ENCODE data around the gene CUBN. TPM values are rescaled to one million over a fixed set of nuclear protein-coding genes. Genes with fewer than 3 reads are reported as not detected.

CUBN gene
- polyA plus RNA-seq, 1 donor = 73.9 TPM

GRCh38 chr10:17144032-17144431, 14.4 kb upstream of the CUBN start:
- Histone ChIP-seq H3K4me1 (ENCODE audit: control insufficient read depth, insufficient read depth, low read length) (peaks cover 24% of the 10 kb centered on the region), H3K4me3 (ENCODE audit: low read length) (no peak overlapping the region), H3K27me3 (ENCODE audit: control insufficient read depth, insufficient read depth, low read length) (no peaks in the 10 kb centered on the region), H3K27ac (ENCODE audit: low read length) (no peak overlapping the region), H3K36me3 (ENCODE audit: control insufficient read depth, insufficient read depth, low read length) (no peaks in the 10 kb centered on the region), H3K9me3 (ENCODE audit: control insufficient read depth, low read depth, low read length) (no peaks in the 10 kb centered on the region)
- WGBS (ENCODE audit: insufficient coverage, low lambda C conversion rate) = 86% methylated on average over 1 of the region's 2 CpGs
- DNase-seq = no peak

- DNase-seq = no peak
- no peaks in the 10 kb centered on the region for H3K27me3 ChIP-seq (ENCODE audit: control insufficient read depth, insufficient read depth, low read length)
- peaks cover 30% of the 10 kb centered on the region for H3K4me1 ChIP-seq (ENCODE audit: control insufficient read depth, insufficient read depth, low read length)
- H3K36me3 ChIP-seq (ENCODE audit: control insufficient read depth, insufficient read depth, low read length) = no peaks in the 10 kb centered on the region
- WGBS (ENCODE audit: insufficient coverage, low lambda C conversion rate) = 100% methylated on average over 2 of the region's 3 CpGs
- H3K9me3 ChIP-seq (ENCODE audit: control insufficient read depth, low read depth, low read length) = no peaks in the 10 kb centered on the region
- H3K27ac ChIP-seq (ENCODE audit: low read length) = no peak overlapping the region
- H3K4me3 ChIP-seq (ENCODE audit: low read length) = no peak overlapping the region
Observed at GRCh38 chr10:17143055-17143690, 13.6 kb upstream of the CUBN start.

- 78% methylated on average over 1 of the region's 1 CpG for WGBS (ENCODE audit: insufficient coverage, low lambda C conversion rate)
- H3K9me3 ChIP-seq (ENCODE audit: control insufficient read depth, low read depth, low read length) = no peaks in the 10 kb centered on the region
- DNase-seq = no peak
- no peaks in the 10 kb centered on the region for H3K36me3 ChIP-seq (ENCODE audit: control insufficient read depth, insufficient read depth, low read length)
- H3K27me3 ChIP-seq (ENCODE audit: control insufficient read depth, insufficient read depth, low read length) = no peaks in the 10 kb centered on the region
- no peak overlapping the region for H3K4me3 ChIP-seq (ENCODE audit: low read length)
- peaks cover 29% of the 10 kb centered on the region for H3K4me1 ChIP-seq (ENCODE audit: control insufficient read depth, insufficient read depth, low read length)
- H3K27ac ChIP-seq (ENCODE audit: low read length) = no peak overlapping the region
Observed at GRCh38 chr10:17141504-17142229, 12.1 kb upstream of the CUBN start.

GRCh38 chr10:17140386-17140761, 10.8 kb upstream of the CUBN start:
- H3K4me1 ChIP-seq (ENCODE audit: control insufficient read depth, insufficient read depth, low read length) = peaks cover 21% of the 10 kb centered on the region
- H3K9me3 ChIP-seq (ENCODE audit: control insufficient read depth, low read depth, low read length) = no peaks in the 10 kb centered on the region
- DNase-seq = no peak
- H3K36me3 ChIP-seq (ENCODE audit: control insufficient read depth, insufficient read depth, low read length) = no peaks in the 10 kb centered on the region
- no peaks in the 10 kb centered on the region for H3K27me3 ChIP-seq (ENCODE audit: control insufficient read depth, insufficient read depth, low read length)
- H3K4me3 ChIP-seq (ENCODE audit: low read length) = no peak overlapping the region
- no peak overlapping the region for H3K27ac ChIP-seq (ENCODE audit: low read length)

- no peaks in the 10 kb centered on the region for H3K36me3 ChIP-seq (ENCODE audit: control insufficient read depth, insufficient read depth, low read length)
- no CpG with 5 or more reads among the region's 5 CpGs for WGBS (ENCODE audit: insufficient coverage, low lambda C conversion rate)
- H3K27me3 ChIP-seq (ENCODE audit: control insufficient read depth, insufficient read depth, low read length) = no peaks in the 10 kb centered on the region
- no peak overlapping the region for H3K4me3 ChIP-seq (ENCODE audit: low read length)
- H3K9me3 ChIP-seq (ENCODE audit: control insufficient read depth, low read depth, low read length) = no peaks in the 10 kb centered on the region
- peak overlapping the region; percentile 44 for H3K27ac ChIP-seq (ENCODE audit: low read length)
- H3K4me1 ChIP-seq (ENCODE audit: control insufficient read depth, insufficient read depth, low read length) = peaks cover 12% of the 10 kb centered on the region
- peak in 1 of 2 donors; percentile 56 for DNase-seq
Observed at GRCh38 chr10:17138460-17139042, 8.9 kb upstream of the CUBN start.

GRCh38 chr10:17134737-17135260, 5.2 kb upstream of the CUBN start:
- H3K36me3 ChIP-seq (ENCODE audit: control insufficient read depth, insufficient read depth, low read length) = no peaks in the 10 kb centered on the region
- no peaks in the 10 kb centered on the region for H3K9me3 ChIP-seq (ENCODE audit: control insufficient read depth, low read depth, low read length)
- no peaks in the 10 kb centered on the region for H3K27me3 ChIP-seq (ENCODE audit: control insufficient read depth, insufficient read depth, low read length)
- DNase-seq = no peak
- peaks cover 22% of the 10 kb centered on the region for H3K4me1 ChIP-seq (ENCODE audit: control insufficient read depth, insufficient read depth, low read length)
- H3K27ac ChIP-seq (ENCODE audit: low read length) = no peak overlapping the region
- no peak overlapping the region for H3K4me3 ChIP-seq (ENCODE audit: low read length)

- no peak for DNase-seq
- WGBS (ENCODE audit: insufficient coverage, low lambda C conversion rate) = 90% methylated on average over 2 of the region's 2 CpGs
- Histone ChIP-seq H3K27me3 (ENCODE audit: control insufficient read depth, insufficient read depth, low read length) (no peaks in the 10 kb centered on the region), H3K27ac (ENCODE audit: low read length) (no peak overlapping the region), H3K4me1 (ENCODE audit: control insufficient read depth, insufficient read depth, low read length) (peaks cover 22% of the 10 kb centered on the region), H3K4me3 (ENCODE audit: low read length) (no peak overlapping the region), H3K36me3 (ENCODE audit: control insufficient read depth, insufficient read depth, low read length) (no peaks in the 10 kb centered on the region), H3K9me3 (ENCODE audit: control insufficient read depth, low read depth, low read length) (no peaks in the 10 kb centered on the region)
Observed at GRCh38 chr10:17134282-17134681, 4.7 kb upstream of the CUBN start.

- H3K27ac ChIP-seq (ENCODE audit: low read length) = peak overlapping the region; percentile 90
- peak in 1 of 2 donors; percentile 71 for DNase-seq
- peak overlapping the region; percentile 56 for H3K4me3 ChIP-seq (ENCODE audit: low read length)
- peaks cover 17% of the 10 kb centered on the region for H3K4me1 ChIP-seq (ENCODE audit: control insufficient read depth, insufficient read depth, low read length)
- WGBS (ENCODE audit: insufficient coverage, low lambda C conversion rate) = 100% methylated on average over 2 of the region's 3 CpGs
- no peaks in the 10 kb centered on the region for H3K27me3 ChIP-seq (ENCODE audit: control insufficient read depth, insufficient read depth, low read length)
- H3K9me3 ChIP-seq (ENCODE audit: control insufficient read depth, low read depth, low read length) = no peaks in the 10 kb centered on the region
- H3K36me3 ChIP-seq (ENCODE audit: control insufficient read depth, insufficient read depth, low read length) = peaks cover 8% of the 10 kb centered on the region
Observed at GRCh38 chr10:17128261-17128660, 1.4 kb downstream of the CUBN start.

- H3K9me3 ChIP-seq (ENCODE audit: control insufficient read depth, low read depth, low read length) = no peaks in the 10 kb centered on the region
- WGBS (ENCODE audit: insufficient coverage, low lambda C conversion rate) = no CpG with 5 or more reads among the region's 5 CpGs
- peak overlapping the region; percentile 90 for H3K27ac ChIP-seq (ENCODE audit: low read length)
- peaks cover 19% of the 10 kb centered on the region for H3K4me1 ChIP-seq (ENCODE audit: control insufficient read depth, insufficient read depth, low read length)
- no peak for DNase-seq
- peaks cover 11% of the 10 kb centered on the region for H3K36me3 ChIP-seq (ENCODE audit: control insufficient read depth, insufficient read depth, low read length)
- H3K27me3 ChIP-seq (ENCODE audit: control insufficient read depth, insufficient read depth, low read length) = no peaks in the 10 kb centered on the region
- peak overlapping the region; percentile 56 for H3K4me3 ChIP-seq (ENCODE audit: low read length)
Observed at GRCh38 chr10:17126327-17126726, 3.3 kb downstream of the CUBN start.

- no peaks in the 10 kb centered on the region for H3K9me3 ChIP-seq (ENCODE audit: control insufficient read depth, low read depth, low read length)
- peak overlapping the region; percentile 8 for H3K27ac ChIP-seq (ENCODE audit: low read length)
- no peaks in the 10 kb centered on the region for H3K27me3 ChIP-seq (ENCODE audit: control insufficient read depth, insufficient read depth, low read length)
- H3K4me1 ChIP-seq (ENCODE audit: control insufficient read depth, insufficient read depth, low read length) = peaks cover 17% of the 10 kb centered on the region
- no peak overlapping the region for H3K4me3 ChIP-seq (ENCODE audit: low read length)
- DNase-seq = no peak
- no CpG with 5 or more reads among the region's 5 CpGs for WGBS (ENCODE audit: insufficient coverage, low lambda C conversion rate)
- peaks cover 11% of the 10 kb centered on the region for H3K36me3 ChIP-seq (ENCODE audit: control insufficient read depth, insufficient read depth, low read length)
Observed at GRCh38 chr10:17125206-17125893, 4.3 kb downstream of the CUBN start.

All from large intestine (tissue), 3 donors.